Activated T-cell treated with anti-CD3 and anti-CD28 coated beads for 48 hours (primary cell): Measurements from ENCODE around the gene VIPR2.
"Not testable (repeated sequence)": the region's sequence is repeated elsewhere in the genome, so short reads cannot be mapped to it uniquely, and the experiment has no call there.

Experiments used
- DNase-seq: peaks from one replicate; pipeline ENCODE4 v3.0.0-alpha.2; 2020; ENCODE audit warnings: low read depth

Gene VIPR2, protein sequence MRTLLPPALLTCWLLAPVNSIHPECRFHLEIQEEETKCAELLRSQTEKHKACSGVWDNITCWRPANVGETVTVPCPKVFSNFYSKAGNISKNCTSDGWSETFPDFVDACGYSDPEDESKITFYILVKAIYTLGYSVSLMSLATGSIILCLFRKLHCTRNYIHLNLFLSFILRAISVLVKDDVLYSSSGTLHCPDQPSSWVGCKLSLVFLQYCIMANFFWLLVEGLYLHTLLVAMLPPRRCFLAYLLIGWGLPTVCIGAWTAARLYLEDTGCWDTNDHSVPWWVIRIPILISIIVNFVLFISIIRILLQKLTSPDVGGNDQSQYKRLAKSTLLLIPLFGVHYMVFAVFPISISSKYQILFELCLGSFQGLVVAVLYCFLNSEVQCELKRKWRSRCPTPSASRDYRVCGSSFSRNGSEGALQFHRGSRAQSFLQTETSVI

GRCh38 chr7:159144758-159145489 is at the start of gene VIPR2:
TSS of gene VIPR2 (minus strand) at chr7:159144867. CDS start at chr7:159144771, 96 bp downstream.
- DNase-seq, result no peak

DNA sequence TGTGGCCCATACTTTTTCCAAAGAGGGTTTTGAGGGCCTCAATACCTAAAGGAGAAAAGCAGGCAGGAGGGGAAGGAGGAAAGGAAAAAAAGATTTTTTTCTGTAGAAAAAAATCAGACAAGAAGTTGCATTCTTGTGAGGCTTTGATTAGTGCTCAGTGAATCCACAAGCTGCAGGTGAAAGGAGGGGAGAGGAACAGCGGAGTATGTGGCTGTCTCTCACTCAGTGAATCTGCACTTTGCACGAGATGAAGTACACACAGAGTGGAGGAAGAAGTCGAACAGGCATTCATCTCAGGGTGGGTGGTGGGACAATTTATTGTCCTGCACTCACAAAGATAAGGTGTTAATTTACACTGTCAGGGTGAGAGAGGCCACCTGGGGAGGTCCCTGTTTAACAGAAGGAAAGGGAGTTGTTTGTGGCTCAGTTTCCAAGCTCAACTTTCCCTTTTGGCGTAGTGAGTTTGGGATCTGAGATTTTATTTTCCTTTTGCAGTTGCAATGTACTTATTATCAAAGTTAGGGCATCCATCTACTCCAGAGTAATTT is 49.0 kb upstream of the VIPR2 start:
- no peak for DNase-seq

DNA sequence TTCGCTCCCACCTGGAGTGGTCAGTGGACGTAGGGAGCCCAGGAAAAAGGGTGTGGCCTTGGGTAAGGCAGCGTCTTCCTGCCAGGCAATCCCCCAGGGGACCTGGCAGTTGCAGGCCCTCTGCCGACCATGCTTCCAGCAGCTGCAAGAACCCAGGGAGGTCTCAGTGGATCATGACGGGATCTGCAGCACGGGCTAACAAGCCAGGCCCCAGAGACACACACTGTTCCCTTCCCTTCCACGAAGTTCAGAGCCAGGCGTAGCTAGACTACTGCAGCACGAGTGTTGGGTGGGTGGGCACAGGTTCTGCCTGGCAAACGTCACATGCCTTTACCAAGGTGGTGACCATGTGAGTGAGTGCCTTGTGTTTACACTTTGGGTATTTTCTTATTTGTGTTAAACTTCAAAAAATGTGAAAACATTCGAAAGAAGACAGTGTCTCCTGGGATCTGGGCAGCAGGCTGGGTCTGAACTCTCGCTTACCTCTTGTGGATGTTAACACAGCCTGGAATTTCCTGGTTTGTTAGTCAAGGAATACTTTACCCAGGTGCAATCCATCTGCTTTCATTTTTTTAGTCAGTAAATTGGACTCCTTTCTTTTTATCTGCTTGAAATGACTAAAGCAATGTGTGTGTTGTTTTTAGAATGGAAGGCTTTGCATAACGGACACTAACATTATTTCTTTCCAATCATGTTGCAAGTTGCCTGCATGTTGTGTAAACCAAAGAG is 48.2 kb upstream of the VIPR2 start:
- DNase-seq, result no peak

DNA sequence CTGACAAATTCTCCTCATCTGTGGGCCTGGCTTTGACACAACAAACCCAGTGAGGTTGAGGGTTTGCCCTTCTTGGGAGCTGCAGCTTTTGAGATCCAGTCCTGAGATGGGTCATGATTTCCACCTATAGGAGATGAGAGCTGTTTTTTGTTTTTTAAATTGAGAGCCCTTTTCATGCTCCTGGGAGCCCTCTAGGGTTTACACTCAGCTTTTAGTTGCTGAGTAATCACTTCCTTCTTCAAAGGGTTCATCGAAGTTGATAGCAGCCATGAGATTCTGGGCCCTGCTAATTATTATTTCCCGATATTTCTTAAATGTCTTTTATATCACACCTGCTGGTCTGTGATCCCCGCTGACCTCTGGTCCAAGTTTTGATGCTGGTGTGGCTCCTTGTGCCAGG is 47.3 kb upstream of the VIPR2 start:
- no peak for DNase-seq

DNA sequence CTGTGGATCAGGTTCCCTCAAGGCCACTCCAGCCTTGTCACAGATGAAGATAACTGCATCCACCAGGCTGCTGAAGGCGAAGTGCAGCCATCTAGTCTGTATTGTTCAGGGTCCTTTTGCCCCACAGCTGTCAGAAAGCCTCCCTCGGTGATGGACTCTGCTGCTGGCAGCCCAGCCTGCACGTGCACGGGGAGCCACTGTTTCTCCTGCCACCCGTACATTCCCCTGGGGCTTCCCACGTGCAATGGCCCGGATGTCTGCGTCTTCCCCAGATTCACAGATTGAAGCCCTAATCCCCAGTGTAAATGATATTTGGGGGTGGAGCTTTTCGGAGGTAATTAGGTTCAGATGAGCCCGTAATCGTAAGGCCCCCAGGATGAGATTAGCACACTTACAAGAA is 46.6 kb upstream of the VIPR2 start:
- DNase-seq, result no peak

DNA sequence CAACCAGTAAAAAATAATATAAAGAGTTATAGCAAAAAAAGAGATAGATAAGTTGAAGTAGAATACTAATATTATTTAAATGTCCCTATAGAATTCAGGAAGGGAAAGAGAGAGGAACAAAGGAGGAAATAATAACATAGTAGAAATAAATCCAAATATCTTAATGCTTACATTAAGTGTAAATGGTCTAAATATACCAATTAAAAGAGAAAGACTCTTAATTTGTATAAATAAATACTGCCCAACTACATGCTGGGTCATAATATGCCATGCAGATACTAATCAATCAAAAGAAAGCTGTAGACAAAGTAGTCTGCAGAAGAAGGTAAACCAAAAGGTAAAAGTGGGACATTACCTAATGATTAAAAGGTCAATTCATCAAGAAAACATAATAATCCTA is 43.3 kb upstream of the VIPR2 start:
- DNase-seq, result no peak

GRCh38 chr7:159179241-159179640 is 34.6 kb upstream of the VIPR2 start:
- DNase-seq, result no peak

GRCh38 chr7:159177284-159177953 is 32.8 kb upstream of the VIPR2 start:
- DNase-seq, result no peak

- DNase-seq, result no peak
Measured at GRCh38 chr7:159175792-159176191, 31.1 kb upstream of the VIPR2 start.

DNA sequence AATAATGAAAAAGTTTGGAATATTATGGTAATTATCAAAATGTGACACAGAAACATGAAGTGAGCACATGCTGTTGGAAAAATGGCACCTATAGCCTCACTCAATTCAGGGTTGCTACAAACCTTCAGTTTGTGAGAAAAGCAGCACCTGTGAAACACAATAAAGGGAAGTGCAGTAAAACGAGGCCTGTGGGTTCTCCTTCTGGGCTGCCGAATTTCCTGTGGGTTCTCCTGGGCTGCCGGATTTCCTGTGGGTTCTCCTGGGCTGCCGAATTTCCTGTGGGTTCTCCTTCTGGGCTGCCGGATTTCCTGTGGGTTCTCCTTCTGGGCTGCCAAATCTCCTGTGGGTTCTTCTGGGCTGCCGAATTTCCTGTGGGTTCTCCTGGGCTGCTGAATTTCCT is 30.4 kb upstream of the VIPR2 start:
- DNase-seq, result not testable (repeated sequence)

DNA sequence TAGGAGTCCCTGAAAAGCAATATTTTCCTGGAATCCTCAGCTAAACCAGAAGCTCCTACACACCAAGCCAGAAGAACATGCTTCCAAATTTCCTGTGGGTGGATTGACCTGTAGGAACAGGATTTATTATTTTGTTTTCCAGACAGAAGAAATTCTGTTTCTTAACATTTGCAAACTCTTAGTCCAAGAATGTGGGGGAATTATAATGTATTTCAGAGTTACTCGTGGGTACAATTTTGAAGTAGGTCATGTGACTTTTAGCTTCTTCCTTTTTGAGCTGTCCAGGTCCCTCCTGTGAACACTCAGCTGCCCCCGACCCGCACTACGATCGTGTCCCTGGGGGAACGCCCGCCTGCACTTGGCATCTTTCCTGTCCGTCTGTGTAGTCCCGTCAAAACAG is 27.7 kb upstream of the VIPR2 start:
- DNase-seq, result no peak

- DNase-seq, result no peak
Measured at GRCh38 chr7:159169391-159169790, 24.7 kb upstream of the VIPR2 start.

DNA sequence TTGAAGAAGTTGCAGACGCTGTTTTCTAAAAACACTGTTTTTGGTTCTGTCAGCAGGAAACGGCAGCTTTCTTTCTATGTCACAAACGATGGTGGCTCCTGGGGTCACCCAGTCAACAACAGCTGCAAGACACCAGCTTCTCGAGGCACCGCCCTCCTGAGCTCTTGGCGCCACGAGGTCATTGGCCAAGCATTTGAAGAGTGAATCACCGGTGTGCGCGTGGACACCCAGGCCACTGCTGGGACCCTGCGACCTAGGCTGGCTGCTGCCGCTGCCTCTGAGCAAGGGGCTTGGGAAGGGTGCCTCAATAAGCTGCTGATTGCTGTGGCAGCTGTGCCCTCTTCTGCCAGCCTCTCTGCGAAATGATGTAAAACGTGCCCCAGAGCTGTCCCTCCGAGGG is 22.5 kb upstream of the VIPR2 start:
- DNase-seq, result no peak

DNA sequence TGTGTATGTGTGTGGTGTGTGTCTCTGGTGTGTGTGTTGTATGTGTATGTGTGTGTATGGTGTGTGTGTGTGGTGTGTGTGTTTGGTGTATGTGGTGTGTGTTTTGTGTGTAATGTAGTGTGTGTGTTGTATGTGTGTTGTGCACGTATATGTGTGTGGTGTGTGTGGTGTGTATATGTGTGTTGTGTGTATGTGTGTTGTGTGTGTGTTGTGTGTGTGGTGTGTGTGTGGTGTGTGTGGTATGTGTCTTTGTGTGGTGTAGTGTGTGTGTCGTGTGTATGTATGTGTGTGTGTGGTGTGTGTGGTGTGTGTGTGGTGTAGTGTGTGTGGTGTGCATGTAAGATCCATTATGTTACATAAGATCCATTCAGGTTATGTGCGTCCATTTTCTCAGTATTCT is 21.9 kb upstream of the VIPR2 start:
- no peak for DNase-seq

- DNase-seq, result no peak
Measured at GRCh38 chr7:159165352-159165751, 20.7 kb upstream of the VIPR2 start.

- DNase-seq, result not testable (repeated sequence)
Measured at GRCh38 chr7:159163703-159164301, 19.1 kb upstream of the VIPR2 start.

GRCh38 chr7:159162050-159162626 is 17.5 kb upstream of the VIPR2 start:
- not testable (repeated sequence) for DNase-seq

GRCh38 chr7:159160450-159160849 is 15.8 kb upstream of the VIPR2 start:
- no peak for DNase-seq

GRCh38 chr7:159159731-159160130 is 15.1 kb upstream of the VIPR2 start:
- DNase-seq, result no peak

- no peak for DNase-seq
Measured at GRCh38 chr7:159158888-159159405, 14.3 kb upstream of the VIPR2 start.
